ENCODE data around the gene H3-3A.
"Not testable (repeated sequence)": the region's sequence is repeated elsewhere in the genome, so short reads cannot be mapped to it uniquely, and the experiment has no call there.

The H3-3A gene

DNA sequence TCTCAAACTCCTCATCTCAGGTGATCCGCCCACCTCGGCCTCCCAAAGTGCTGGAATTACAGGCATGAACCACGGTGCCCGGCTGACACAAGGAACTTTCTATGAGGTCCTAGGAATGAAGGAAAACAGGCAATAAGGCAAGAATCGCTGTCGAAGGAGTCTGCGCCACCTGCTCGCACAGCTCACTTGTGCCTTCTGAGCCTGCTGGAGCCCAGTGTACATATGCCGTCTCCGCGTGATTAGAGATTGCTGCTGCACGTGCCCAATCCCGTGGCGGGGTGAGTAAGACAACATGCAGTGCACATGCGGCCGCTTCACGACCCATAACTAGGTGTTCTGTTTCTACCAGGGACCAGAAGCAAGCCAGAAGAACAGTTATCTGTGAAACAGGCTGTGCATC is 24.3 kb downstream of the H3-3A start:
- no peak for DNase-seq

DNA sequence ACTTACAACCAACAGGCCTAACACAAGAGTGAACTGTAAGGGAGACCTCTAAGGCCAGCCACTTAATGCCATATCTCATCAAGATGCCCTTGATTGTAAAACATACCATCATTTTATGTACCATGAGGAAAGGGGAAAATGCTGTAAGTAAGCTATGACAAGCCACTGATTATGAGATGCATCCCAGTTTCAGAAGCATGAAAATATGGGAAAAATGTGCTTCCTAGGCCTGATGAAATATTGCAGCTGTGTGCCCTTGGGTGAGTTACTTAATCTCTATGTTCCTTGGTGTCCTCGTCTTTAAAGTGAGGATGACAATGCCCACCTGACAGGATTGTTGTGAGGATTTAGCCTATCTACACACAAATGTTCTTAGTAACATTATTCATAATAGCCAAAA is 28.9 kb downstream of the H3-3A start:
- no peak for DNase-seq

DNA sequence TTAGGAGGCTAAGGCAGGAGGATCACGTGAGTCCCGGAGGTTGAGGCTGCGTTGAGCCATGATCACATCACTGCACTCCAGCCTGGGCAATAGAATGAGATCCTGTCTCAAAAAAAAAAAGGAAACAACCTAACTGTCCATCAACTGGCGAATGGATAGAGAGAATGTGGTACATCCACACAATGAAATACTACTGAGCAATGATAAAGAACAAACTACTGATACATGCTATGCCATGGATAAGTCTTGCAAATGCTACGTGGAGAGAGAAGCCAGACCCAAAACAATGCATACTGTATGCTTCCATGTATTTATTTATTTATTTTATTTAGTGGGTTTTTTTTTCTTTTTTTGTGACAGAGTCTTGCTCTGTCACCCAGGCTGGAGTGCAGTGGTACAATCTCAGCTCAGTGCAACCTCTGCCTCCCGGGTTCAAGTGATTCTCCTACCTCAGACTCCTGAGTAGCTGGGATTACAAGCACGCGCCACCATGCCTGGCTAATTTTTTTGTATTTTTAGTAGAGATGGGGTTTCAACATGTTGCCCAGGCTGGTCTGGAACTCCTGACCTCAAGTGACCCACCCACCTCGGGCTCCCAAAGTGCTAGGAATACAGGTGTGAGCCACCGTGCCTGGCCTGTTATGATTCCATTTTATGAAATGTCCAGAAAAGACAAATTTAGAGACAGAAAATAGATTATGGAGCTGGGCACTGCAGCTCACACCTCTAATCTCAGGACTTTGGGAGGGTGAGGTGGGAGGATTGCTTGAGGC is 29.7 kb downstream of the H3-3A start:
- not testable (repeated sequence) for DNase-seq

DNA sequence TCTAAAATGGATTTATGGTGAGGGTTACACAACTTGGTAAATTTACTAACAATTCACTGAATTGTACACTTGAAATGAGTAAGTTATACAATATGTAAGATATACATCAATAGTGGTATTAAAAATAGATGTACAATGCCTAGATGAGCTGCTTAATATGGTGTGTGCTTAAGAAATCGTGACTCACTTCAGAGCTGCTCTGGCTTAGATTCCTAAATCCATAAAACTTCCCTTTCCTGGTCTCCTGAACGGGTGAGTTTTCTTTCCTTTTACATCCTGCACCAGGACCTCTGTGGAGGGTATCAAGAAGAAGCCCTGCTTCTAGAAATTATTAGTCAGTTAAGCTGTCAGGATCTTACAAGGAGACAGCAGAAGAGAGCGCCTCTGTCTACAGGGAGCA is 30.4 kb downstream of the H3-3A start:
- DNase-seq = no peak

GRCh38 chr1:226093621-226094020 is 31.1 kb downstream of the H3-3A start:
- no peak for DNase-seq

GRCh38 chr1:226094451-226094850 is 31.9 kb downstream of the H3-3A start:
- DNase-seq = no peak

- no peak for DNase-seq
These were observed 32.8 kb downstream of the H3-3A start for GRCh38 chr1:226095286-226095685.

GRCh38 chr1:226097866-226098625 is 35.5 kb downstream of the H3-3A start:
- no peak for DNase-seq

DNA sequence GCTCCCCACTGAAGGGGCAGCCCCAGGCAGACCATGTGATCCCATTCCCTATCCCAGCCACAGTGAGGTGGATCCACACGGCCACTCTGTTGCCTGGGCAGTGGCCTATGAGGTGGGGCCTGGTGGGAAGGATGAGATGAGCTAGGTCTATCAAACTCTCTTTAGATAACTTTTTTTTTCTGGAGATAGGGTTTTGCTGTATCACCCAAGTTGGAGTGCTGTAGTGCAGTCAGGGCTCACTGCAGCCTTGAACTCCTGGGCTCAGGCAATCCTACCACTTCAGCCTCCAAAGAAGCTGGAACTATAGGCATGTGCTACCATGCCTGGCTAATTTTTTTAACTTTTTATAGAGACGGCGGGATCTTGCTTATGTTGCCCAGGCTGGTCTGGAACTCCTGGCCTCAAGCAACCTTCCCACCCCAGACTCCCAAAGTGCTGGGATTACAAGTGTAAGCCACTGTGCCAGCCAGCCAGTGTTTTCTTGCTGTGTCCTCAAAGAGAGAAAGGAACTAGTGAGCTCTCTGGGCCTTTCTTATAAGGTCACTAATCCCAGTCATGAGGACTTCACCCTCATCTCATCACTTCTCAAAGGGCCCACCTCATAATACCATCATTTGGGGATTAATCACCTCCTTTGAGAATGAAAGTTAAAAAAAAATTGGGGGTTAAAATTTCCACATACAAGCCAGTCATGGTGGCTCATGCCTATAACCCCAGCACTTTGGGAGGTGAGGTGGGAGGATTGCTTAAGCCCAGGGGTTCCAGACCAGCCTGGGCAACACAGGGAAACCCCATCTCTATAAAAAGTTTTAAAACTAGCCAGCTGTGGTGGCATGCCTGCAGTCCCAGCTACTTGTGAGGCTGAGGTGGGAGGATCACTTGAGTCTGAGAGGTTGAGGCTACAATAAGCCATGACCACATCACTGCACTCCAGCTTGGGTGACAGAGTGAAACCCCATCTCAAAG is 36.6 kb downstream of the H3-3A start:
- DNase-seq = no peak

- no peak for DNase-seq
These were observed 38.2 kb downstream of the H3-3A start for GRCh38 chr1:226100436-226101391.

GRCh38 chr1:226104671-226105121 is 42.2 kb downstream of the H3-3A start:
- no peak for DNase-seq

GRCh38 chr1:226107471-226108460 is 45.2 kb downstream of the H3-3A start:
- no peak for DNase-seq

- DNase-seq = no peak
These were observed 46.7 kb downstream of the H3-3A start for GRCh38 chr1:226108935-226109828.

DNA sequence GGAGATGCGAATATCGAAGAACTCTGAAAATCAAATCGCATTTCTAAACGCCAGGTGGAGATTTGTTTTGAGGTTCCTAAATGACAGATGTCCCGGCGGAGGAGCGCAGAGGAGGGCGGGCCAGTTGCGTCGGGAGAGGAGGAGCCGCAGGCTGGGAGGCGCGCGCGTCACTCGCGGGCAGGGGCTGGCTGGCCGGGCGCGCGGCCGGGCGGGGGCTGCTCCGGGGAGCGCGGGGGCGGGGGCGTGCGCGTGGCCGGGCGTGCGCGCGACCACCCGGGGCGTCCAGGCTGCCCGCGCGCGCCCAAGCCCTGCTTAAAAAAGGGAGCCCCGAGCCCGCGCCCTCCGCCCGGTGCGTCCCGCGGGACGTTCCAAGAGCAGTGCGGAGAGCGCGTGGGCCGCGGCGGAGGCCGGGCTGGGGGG is 47.3 kb downstream of the H3-3A start:
- DNase-seq = peak; percentile 75

- peak; percentile 17 for DNase-seq
These were observed 48.0 kb downstream of the H3-3A start for GRCh38 chr1:226110249-226111097.

GRCh38 chr1:226111098-226111882 is 48.8 kb downstream of the H3-3A start:
- no peak for DNase-seq

DNA sequence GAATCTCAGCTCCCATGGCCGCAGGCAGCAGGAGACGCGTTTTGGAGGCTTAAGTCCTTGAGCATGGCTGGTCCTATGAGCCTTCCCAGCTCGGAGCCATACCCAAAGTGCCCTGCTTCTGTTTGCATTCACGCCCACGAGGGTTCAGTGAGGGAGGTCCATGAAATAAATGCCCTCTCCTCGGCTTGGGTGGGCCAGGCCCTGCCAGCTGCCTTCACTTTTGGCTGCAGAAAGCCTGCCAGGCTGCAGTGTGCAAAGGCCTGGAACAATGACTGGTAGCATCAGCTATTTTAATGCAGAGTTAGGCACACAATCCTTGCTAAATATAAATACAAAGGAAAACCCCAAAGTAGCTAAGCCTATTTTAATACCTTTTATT is 49.4 kb downstream of the H3-3A start:
- no peak for DNase-seq

- no peak for DNase-seq
These were observed 50.1 kb downstream of the H3-3A start for GRCh38 chr1:226112626-226113025.
